ENCODE data around the gene ESPN. TPM values are rescaled to one million over a fixed set of nuclear protein-coding genes. Genes with fewer than 3 reads are reported as not detected.
A peak's percentile ranks its signal among the peaks of the same experiment; 100 is the strongest.

ESPN gene
- polyA plus RNA-seq, 1 of the 3 experiments (the other 2 are of a cell fraction): 0.33 TPM

- Histone ChIP-seq H3K36me3 (replicated peaks in 1 of 2; ENCODE audit: control insufficient read depth in 1 of 2, insufficient read depth in 2 of 2, low read length in 1 of 2) (no peaks in the 10 kb centered on the region), H2AFZ (ENCODE audit: low read depth) (no peak overlapping the region), H3K9me3 (no peaks in the 10 kb centered on the region), H3K4me3 (ENCODE audit: low read depth in 2 of 2, low read length in 1 of 2) (no peak overlapping the region), H3K4me2 (no peak overlapping the region), H3K9ac (no peak overlapping the region), H3K9me2 (no peaks in the 10 kb centered on the region), H3F3A (replicated peaks; ENCODE audit: insufficient read depth) (no peaks in the 10 kb centered on the region), H3K4me1 (ENCODE audit: control insufficient read depth in 1 of 2, insufficient read depth in 2 of 2, low read depth in 1 of 2, low read length in 1 of 2) (peaks cover 6 to 8% of the 10 kb centered on the region in 2 experiments; a peak in 1 of 4 replicates), H3K79me2 (ENCODE audit: insufficient read depth) (peaks cover 8% of the 10 kb centered on the region; the same call in 1 of the 2 replicates), H3K27ac (ENCODE audit: low read depth in 2 of 2, low read length in 1 of 2) (no peak overlapping the region), H4K20me1 (ENCODE audit: insufficient read depth) (no peaks in the 10 kb centered on the region), H3K27me3 (ENCODE audit: insufficient read depth) (no peaks in the 10 kb centered on the region)
- ChIA-PET POLR2A (no interaction called here), CTCF (interaction anchor here (0.6 to 1.6 kb wide), 6 partner anchors 12 to 151 kb away, joined by 3 to 7 read pairs (median 4); no protein-coding TSS in a partner anchor)
- no peak for DNase-seq
- TF ChIP-seq SMC3 (IDR thresholded peaks at IDR 0.05; ENCODE audit: low read depth, low read length): peak; percentile 36
- no peak for TF ChIP-seq JUND (IDR thresholded peaks at IDR 0.05)
- peak; percentile 60 for TF ChIP-seq RAD21 (IDR thresholded peaks at IDR 0.05; ENCODE audit: low read length)
- no peak for TF ChIP-seq FOXJ3 (CRISPR knock-in tag; IDR thresholded peaks at IDR 0.05)
Measured at GRCh38 chr1:6396998-6397397, 27.6 kb upstream of the ESPN start.

- WGBS (ENCODE audit: low lambda C conversion rate): 82% methylated on average over 10 of the region's 10 CpGs
- no peak overlapping the region for H3K9ac ChIP-seq
- H3K27me3 ChIP-seq (ENCODE audit: insufficient read depth): no peaks in the 10 kb centered on the region
- no peaks in the 10 kb centered on the region for H3K9me3 ChIP-seq
- POLR2A ChIA-PET: no interaction called here
- H3K27ac ChIP-seq (ENCODE audit: low read depth in 2 of 2, low read length in 1 of 2): no peak overlapping the region
- no peaks in the 10 kb centered on the region for H4K20me1 ChIP-seq (ENCODE audit: insufficient read depth)
- H3K36me3 ChIP-seq (replicated peaks in 1 of 2; ENCODE audit: control insufficient read depth in 1 of 2, insufficient read depth in 2 of 2, low read length in 1 of 2): no peaks in the 10 kb centered on the region
- no peak overlapping the region for H3K4me2 ChIP-seq
- H3F3A ChIP-seq (replicated peaks; ENCODE audit: insufficient read depth): no peaks in the 10 kb centered on the region
- no peak for DNase-seq
- CTCF ChIA-PET: interaction anchor here (0.7 to 2.1 kb wide), 6 partner anchors 13 to 152 kb away, joined by 3 to 15 read pairs (median 3); no protein-coding TSS in a partner anchor
- no peak overlapping the region for H3K4me3 ChIP-seq (ENCODE audit: low read depth in 2 of 2, low read length in 1 of 2)
- H3K4me1 ChIP-seq (ENCODE audit: control insufficient read depth in 1 of 2, insufficient read depth in 2 of 2, low read depth in 1 of 2, low read length in 1 of 2): peaks cover 4 to 5% of the 10 kb centered on the region in 2 experiments; a peak in 1 of 4 replicates
- no peak overlapping the region for H2AFZ ChIP-seq (ENCODE audit: low read depth)
- H3K9me2 ChIP-seq: no peaks in the 10 kb centered on the region
- H3K79me2 ChIP-seq (ENCODE audit: insufficient read depth): no peaks in the 10 kb centered on the region
- no peak for TF ChIP-seq RFX5 (IDR thresholded peaks at IDR 0.05; ENCODE audit: low read length)
- TF ChIP-seq MAX (IDR thresholded peaks at IDR 0.05; ENCODE audit: low read depth): no peak
- TF ChIP-seq NRF1 (IDR thresholded peaks at IDR 0.05; ENCODE audit: low read depth, low read length): no peak
- TF ChIP-seq NFIC (IDR thresholded peaks at IDR 0.05; ENCODE audit: borderline replicate concordance): no peak
- no peak for TF ChIP-seq CHD2 (IDR thresholded peaks at IDR 0.05; ENCODE audit: low read length, partially characterized antibody)
- TF ChIP-seq ELF1 (IDR thresholded peaks at IDR 0.05): no peak
- no peak for TF ChIP-seq TCF12 (IDR thresholded peaks at IDR 0.05)
- TF ChIP-seq ZBTB33 (IDR thresholded peaks at IDR 0.05; ENCODE audit: borderline replicate concordance, low read depth): no peak
- TF ChIP-seq TEAD4 (IDR thresholded peaks at IDR 0.05; ENCODE audit: borderline replicate concordance, insufficient read depth): no peak
- no peak for TF ChIP-seq YY1 (IDR thresholded peaks at IDR 0.05; ENCODE audit: low read depth)
- TF ChIP-seq RCOR1 (IDR thresholded peaks at IDR 0.05; ENCODE audit: low read length): no peak
- no peak for TF ChIP-seq MEF2A (IDR thresholded peaks at IDR 0.05; ENCODE audit: borderline replicate concordance, low read depth)
- TF ChIP-seq REST (IDR thresholded peaks at IDR 0.05; ENCODE audit: low read depth, low read length): no peak
- TF ChIP-seq EP300 (IDR thresholded peaks at IDR 0.05; ENCODE audit: borderline replicate concordance in 1 of 2, low read depth in 1 of 2, low read length in 1 of 2): no peak
- TF ChIP-seq RXRA (IDR thresholded peaks at IDR 0.05; ENCODE audit: borderline replicate concordance, low read depth): no peak
- no peak for TF ChIP-seq IRF3 (IDR thresholded peaks at IDR 0.05; ENCODE audit: low read depth, low read length)
- TF ChIP-seq PBX3 (IDR thresholded peaks at IDR 0.05): no peak
- TF ChIP-seq EZH2phosphoT487 (IDR thresholded peaks at IDR 0.05; ENCODE audit: borderline replicate concordance, low read depth): no peak
Measured at GRCh38 chr1:6397844-6398441, 26.6 kb upstream of the ESPN start.

All from SK-N-SH (cell line).